Memory B cell (primary cell): Measurements from ENCODE around the gene GSTO2.
"Not testable (repeated sequence)": the region's sequence is repeated elsewhere in the genome, so short reads cannot be mapped to it uniquely, and the experiment has no call there.

Experiments
- ATAC-seq: fragments of 150-1000 bp; cut with Tn5 transposase; 2 replicates; pipeline ENCODE4 v1.10.0; 2021; ENCODE audit warnings: low read depth, mild to moderate bottlenecking, moderate library complexity
- DNase-seq, 2 donors: peaks; one replicate each; pipeline ENCODE4 v3.0.0; 2022; ENCODE audit warnings: low spot score in 2 of 2
- H3K27ac Mint-ChIP-seq: one replicate; pipeline ENCODE4 v1.8.0; 2022; ENCODE audit warnings: mild to moderate bottlenecking, moderate library complexity, mixed read lengths
- H3K27me3 Mint-ChIP-seq: one replicate; pipeline ENCODE4 v1.8.0; 2022; ENCODE audit warnings: mixed read lengths
- H3K36me3 Mint-ChIP-seq: one replicate; pipeline ENCODE4 v1.8.0; 2022; ENCODE audit warnings: mild to moderate bottlenecking, mixed read lengths
- H3K4me1 Mint-ChIP-seq: one replicate; pipeline ENCODE4 v1.8.0; 2022; ENCODE audit warnings: mixed read lengths
- H3K4me3 Mint-ChIP-seq: one replicate; pipeline ENCODE4 v1.8.0; 2022; ENCODE audit warnings: mild to moderate bottlenecking, moderate library complexity, mixed read lengths
- H3K9me3 Mint-ChIP-seq: one replicate; pipeline ENCODE4 v1.8.0; 2022; ENCODE audit warnings: mixed read lengths

GSTO2 gene

GRCh38 chr10:104245066-104245632 lies 23.8 kb upstream of the GSTO2 start:
- ATAC-seq (no peak), DNase-seq (no peak)
- no peaks in the 10 kb centered on the region for H3K36me3 Mint-ChIP-seq

DNA sequence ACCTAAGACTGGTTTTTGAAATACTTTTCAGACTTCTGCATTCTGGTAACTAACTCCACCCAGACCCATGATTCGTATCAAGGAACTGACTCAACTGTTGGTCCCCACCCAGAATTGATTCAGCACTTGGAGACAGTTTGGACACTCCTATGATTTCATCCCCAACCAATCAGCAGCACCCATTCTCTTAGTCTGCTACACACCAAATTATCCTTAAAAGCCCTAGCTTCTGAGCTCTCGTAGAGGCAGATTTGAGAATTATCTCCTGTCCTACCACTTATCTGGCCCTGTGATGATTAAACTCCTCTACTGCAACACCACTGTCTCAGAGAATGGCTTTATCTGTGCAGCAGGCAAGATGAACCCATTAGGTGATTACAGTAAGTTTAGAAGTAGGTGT lies 22.0 kb upstream of the GSTO2 start:
- ATAC-seq (no peak), DNase-seq (no peak)
- Mint-ChIP-seq H3K4me1 (no peaks in the 10 kb centered on the region), H3K36me3 (no peaks in the 10 kb centered on the region), H3K27me3 (peaks cover 8% of the 10 kb centered on the region), H3K27ac (no peak overlapping the region), H3K4me3 (no peak overlapping the region), H3K9me3 (no peaks in the 10 kb centered on the region)

More at GRCh38 chr10:104245066-104245632, 23.8 kb upstream of the GSTO2 start:
- Mint-ChIP-seq H3K4me3 (no peak overlapping the region), H3K27ac (no peak overlapping the region), H3K9me3 (no peaks in the 10 kb centered on the region), H3K4me1 (no peaks in the 10 kb centered on the region), H3K27me3 (peaks cover 10% of the 10 kb centered on the region)

DNA sequence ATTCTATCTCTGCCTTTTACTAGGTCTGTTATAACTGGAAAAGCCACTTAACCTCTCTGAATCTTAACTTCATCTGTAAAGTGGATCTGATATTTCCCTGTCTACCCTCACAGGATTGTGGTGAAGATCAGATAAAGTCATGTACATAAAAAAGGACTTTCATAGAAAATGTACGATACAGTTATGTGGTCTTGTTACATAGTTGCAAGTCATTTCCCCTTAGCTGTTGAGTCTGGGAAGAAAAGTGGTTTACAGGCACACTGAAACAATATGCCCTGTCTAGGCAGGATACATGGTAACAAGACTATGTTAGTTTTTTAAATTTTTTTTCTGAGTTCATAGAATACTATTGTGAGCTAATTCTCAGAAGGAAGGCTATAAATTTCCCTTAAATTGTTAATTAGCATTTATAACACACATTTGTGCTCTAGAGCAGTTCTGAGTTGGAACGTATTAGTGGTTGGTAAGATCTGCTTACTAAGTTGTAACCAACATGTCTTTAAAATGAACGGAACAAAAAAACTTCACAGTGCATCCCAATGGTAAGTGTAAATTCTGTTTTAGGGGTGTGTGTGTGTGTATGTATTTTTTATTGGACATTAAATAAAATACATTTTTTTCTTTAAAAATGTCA lies 21.4 kb upstream of the GSTO2 start:
- H3K27me3 Mint-ChIP-seq, result peaks cover 8% of the 10 kb centered on the region
- H3K4me3 Mint-ChIP-seq, result no peak overlapping the region
- H3K4me1 Mint-ChIP-seq, result no peaks in the 10 kb centered on the region
- no peaks in the 10 kb centered on the region for H3K9me3 Mint-ChIP-seq
- ATAC-seq (no peak), DNase-seq (no peak)
- H3K36me3 Mint-ChIP-seq, result no peaks in the 10 kb centered on the region
- H3K27ac Mint-ChIP-seq, result no peak overlapping the region

DNA sequence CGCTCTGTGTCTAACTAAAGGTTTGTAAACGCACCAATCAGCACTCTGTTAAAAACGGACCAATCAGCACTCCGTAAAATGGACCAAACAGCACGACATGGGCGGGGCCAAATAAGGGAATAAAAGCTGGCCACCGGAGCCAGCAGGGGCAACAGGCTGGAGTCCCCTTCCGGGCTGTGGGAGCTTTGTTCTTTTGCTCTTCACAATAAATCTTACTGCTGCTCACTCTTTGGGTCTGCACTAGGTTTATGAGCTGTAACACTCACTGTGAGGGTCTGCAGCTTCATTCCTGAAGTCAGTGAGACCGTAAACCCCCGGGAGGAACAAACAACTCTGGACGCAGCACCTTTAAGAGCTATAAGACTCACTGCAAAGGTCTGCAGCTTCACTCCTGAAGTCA lies 20.1 kb upstream of the GSTO2 start:
- not testable (repeated sequence) for H3K27me3 Mint-ChIP-seq, H3K4me3 Mint-ChIP-seq, DNase-seq, ATAC-seq, H3K27ac Mint-ChIP-seq, H3K9me3 Mint-ChIP-seq, H3K4me1 Mint-ChIP-seq, H3K36me3 Mint-ChIP-seq

DNA sequence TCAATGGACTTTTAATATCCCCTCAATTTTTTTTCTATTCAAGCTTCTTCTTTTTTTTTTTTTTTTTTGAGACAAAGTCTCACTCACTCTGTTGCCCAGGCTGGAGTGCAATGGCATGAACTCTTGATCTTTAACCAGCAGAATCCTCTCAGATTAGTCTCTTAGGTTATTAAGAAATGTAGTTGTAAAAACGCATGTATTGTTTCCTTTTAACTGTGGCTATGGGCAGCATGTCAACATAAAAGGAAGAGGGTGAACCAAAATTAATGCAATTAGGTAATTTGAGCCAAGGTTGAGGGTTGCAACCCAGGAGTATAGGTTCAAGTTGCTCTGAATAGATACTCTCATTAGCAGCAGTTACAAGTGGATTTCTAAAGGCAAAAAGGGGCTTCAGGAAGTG lies 18.6 kb upstream of the GSTO2 start:
- Mint-ChIP-seq H3K4me1 (peaks cover 3% of the 10 kb centered on the region), H3K27ac (no peak overlapping the region), H3K9me3 (no peaks in the 10 kb centered on the region), H3K36me3 (no peaks in the 10 kb centered on the region), H3K4me3 (no peak overlapping the region), H3K27me3 (peaks cover 3% of the 10 kb centered on the region)
- ATAC-seq (no peak), DNase-seq (no peak)

GRCh38 chr10:104251443-104251842 lies 17.5 kb upstream of the GSTO2 start:
- no peak overlapping the region for H3K4me3 Mint-ChIP-seq
- H3K4me1 Mint-ChIP-seq, result peaks cover 8% of the 10 kb centered on the region
- peaks cover 3% of the 10 kb centered on the region for H3K27me3 Mint-ChIP-seq
- no peak for ATAC-seq
- no peak for DNase-seq
- H3K9me3 Mint-ChIP-seq, result no peaks in the 10 kb centered on the region
- no peak overlapping the region for H3K27ac Mint-ChIP-seq
- no peaks in the 10 kb centered on the region for H3K36me3 Mint-ChIP-seq

GRCh38 chr10:104252368-104252767 lies 16.6 kb upstream of the GSTO2 start:
- DNase-seq (no peak), ATAC-seq (no peak)
- no peak overlapping the region for H3K4me3 Mint-ChIP-seq
- peaks cover 3% of the 10 kb centered on the region for H3K27me3 Mint-ChIP-seq
- no peaks in the 10 kb centered on the region for H3K9me3 Mint-ChIP-seq
- H3K4me1 Mint-ChIP-seq, result peaks cover 9% of the 10 kb centered on the region
- no peaks in the 10 kb centered on the region for H3K36me3 Mint-ChIP-seq
- H3K27ac Mint-ChIP-seq, result no peak overlapping the region

DNA sequence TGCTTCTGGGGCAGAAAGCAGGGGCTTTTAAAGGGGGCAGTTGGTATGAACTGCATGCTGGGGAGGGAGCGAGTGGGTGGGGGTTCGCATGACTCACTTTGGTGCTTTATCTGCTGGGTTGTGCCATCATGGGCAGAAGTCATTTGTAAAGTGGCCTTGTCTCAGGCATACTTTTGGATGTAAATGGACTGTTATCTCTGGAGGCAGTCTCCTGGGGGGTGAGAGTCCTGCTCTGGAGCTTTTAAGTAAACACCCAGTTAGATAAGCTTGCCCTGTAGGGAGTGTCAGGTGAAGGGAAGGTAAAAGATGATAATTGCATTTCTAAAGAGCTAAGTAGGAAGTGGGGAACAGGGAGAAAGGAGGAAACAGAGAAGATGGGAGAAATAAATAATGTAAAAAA lies 15.9 kb upstream of the GSTO2 start:
- no peak for DNase-seq
- no peaks in the 10 kb centered on the region for H3K9me3 Mint-ChIP-seq
- no peak for ATAC-seq
- H3K27me3 Mint-ChIP-seq, result peaks cover 3% of the 10 kb centered on the region
- peaks cover 3% of the 10 kb centered on the region for H3K36me3 Mint-ChIP-seq
- H3K4me3 Mint-ChIP-seq, result peak overlapping the region; percentile 22
- H3K4me1 Mint-ChIP-seq, result peaks cover 12% of the 10 kb centered on the region
- H3K27ac Mint-ChIP-seq, result no peak overlapping the region

- ATAC-seq (no peak), DNase-seq (no peak)
- H3K36me3 Mint-ChIP-seq, result peaks cover 8% of the 10 kb centered on the region
- H3K27ac Mint-ChIP-seq, result peak overlapping the region; percentile 90
- H3K9me3 Mint-ChIP-seq, result no peaks in the 10 kb centered on the region
- H3K27me3 Mint-ChIP-seq, result peaks cover 2% of the 10 kb centered on the region
- H3K4me1 Mint-ChIP-seq, result peaks cover 16% of the 10 kb centered on the region
- peak overlapping the region; percentile 99 for H3K4me3 Mint-ChIP-seq
Measured at GRCh38 chr10:104253606-104254410, 15.2 kb upstream of the GSTO2 start.

GRCh38 chr10:104254493-104255310 lies 14.3 kb upstream of the GSTO2 start, which contains the start of gene GSTO1:
Gene GSTO1, plus strand, starts transcription at chr10:104254892. Its CDS starts 37 bp downstream, at chr10:104254929.
- Mint-ChIP-seq H3K4me1 (peaks cover 16% of the 10 kb centered on the region), H3K27me3 (peaks cover 2% of the 10 kb centered on the region), H3K9me3 (no peaks in the 10 kb centered on the region), H3K36me3 (peaks cover 10% of the 10 kb centered on the region), H3K27ac (peak within 1 kb of the TSS; percentile 90), H3K4me3 (peak within 1 kb of the TSS; percentile 99)
- ATAC-seq (peak; percentile 69), DNase-seq (peak in 1 of 2 donors; percentile 26)

DNA sequence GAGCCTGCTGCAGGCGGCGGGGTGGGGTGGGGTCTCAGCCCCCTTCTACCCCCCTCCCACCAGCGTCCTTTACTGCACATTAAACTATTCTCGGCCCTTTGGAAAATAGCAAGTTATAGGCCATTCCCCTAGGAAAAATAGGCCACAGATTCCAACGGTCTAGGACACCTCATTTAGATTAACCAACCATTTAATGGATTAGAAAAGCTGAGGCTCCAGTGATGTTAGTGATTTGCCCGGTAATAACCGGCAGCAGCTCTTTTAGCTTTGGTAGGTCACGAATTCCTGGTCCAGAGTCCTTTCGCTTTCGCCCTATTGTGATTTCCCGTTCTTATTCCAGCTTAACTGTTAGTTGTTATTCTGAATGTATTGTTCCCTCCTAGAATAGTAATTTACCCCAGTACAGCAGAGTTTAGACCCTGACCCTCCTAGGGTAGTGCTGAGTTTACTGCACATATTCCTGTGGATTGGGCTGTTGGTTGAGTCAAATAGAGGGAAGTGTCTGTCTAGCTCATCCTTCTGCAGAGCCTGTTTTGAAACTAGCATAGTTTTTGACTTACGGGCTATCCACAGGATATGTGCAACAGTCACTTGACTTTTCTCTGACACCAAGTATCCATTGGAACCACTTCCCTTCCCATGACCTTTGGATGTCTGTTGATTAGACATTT lies 13.5 kb upstream of the GSTO2 start:
- Mint-ChIP-seq H3K4me1 (peaks cover 23% of the 10 kb centered on the region), H3K27me3 (no peaks in the 10 kb centered on the region), H3K4me3 (peak overlapping the region; percentile 99), H3K36me3 (peaks cover 14% of the 10 kb centered on the region), H3K9me3 (no peaks in the 10 kb centered on the region), H3K27ac (peak overlapping the region; percentile 90)
- ATAC-seq (peak; percentile 57), DNase-seq (no peak)

DNA sequence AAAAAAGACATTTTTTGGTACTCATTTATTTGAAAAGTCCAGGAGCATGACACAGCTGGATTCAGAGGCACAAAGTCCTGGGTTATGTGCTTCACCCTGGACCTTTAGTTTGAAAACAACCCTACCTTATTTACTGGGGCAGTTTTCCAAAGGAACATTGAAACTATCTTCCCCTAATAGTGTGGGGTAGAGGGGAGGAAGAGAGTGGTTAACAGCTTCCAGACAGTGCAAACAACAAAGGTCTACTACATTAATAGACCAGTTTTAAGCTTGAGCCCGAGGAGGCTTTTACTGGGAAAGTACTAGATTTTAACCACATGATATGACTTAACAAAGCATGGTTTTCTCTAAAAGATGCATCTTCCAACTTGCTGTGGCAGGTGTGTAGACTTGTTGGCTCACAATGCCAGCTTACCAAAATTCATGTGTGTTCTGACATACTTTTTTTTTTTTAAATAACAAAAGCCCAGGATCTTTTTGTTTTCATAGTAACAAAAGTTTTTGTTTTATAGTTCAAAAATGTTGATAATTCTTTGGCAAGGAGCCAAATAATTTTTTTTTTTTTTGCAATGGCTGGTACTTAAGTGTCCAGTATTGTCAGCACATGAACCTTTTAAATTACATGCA lies 12.5 kb upstream of the GSTO2 start:
- Mint-ChIP-seq H3K27ac (peak overlapping the region; percentile 90), H3K36me3 (peaks cover 18% of the 10 kb centered on the region), H3K27me3 (no peaks in the 10 kb centered on the region), H3K4me3 (no peak overlapping the region), H3K9me3 (no peaks in the 10 kb centered on the region), H3K4me1 (peaks cover 26% of the 10 kb centered on the region)
- no peak for ATAC-seq
- DNase-seq, result no peak

GRCh38 chr10:104257235-104257634 lies 11.7 kb upstream of the GSTO2 start:
- no peak overlapping the region for H3K27ac Mint-ChIP-seq
- no peaks in the 10 kb centered on the region for H3K27me3 Mint-ChIP-seq
- peaks cover 26% of the 10 kb centered on the region for H3K4me1 Mint-ChIP-seq
- peaks cover 19% of the 10 kb centered on the region for H3K36me3 Mint-ChIP-seq
- H3K4me3 Mint-ChIP-seq, result no peak overlapping the region
- DNase-seq (no peak), ATAC-seq (no peak)
- no peaks in the 10 kb centered on the region for H3K9me3 Mint-ChIP-seq
